ENCODE results near the gene FAM124B. TPM values are rescaled to one million over a fixed set of nuclear protein-coding genes. Genes with fewer than 3 reads are reported as not detected.
"Not testable (repeated sequence)": the region's sequence is repeated elsewhere in the genome, so short reads cannot be mapped to it uniquely, and the experiment has no call there.

The FAM124B gene
- total and polyA plus RNA-seq, 4 donors = 6.7 to 17.2 (median 7.1) TPM

DNA sequence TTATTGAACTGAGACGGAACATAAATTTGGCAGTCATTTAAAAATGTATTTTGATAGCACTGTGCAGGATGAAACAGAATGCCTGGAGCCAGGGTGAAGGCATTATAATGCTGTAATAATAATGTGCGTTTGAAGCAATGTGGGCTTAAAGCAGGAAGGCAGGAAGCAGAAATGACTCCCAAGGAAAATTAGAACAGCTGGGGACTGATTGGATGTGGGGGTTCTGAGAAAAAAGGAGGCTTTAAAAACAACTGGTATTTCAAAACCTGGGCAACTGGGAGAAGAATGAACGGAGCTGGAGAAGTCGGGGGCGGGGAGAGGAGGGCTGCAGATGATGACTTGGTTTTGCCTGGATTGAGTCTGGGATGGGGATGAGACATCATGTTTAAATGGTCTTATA, 12.6 kb downstream of the FAM124B start:
- Histone ChIP-seq H3K4me1 (ENCODE audit: control insufficient read depth, insufficient read depth, low read length) (no peaks in the 10 kb centered on the region), H3K36me3 (ENCODE audit: control insufficient read depth, insufficient read depth, low read length) (no peaks in the 10 kb centered on the region), H3K27me3 (ENCODE audit: control insufficient read depth, insufficient read depth, low read length) (no peaks in the 10 kb centered on the region), H3K9me3 (ENCODE audit: control insufficient read depth, insufficient read depth, low read length) (no peaks in the 10 kb centered on the region), H3K27ac (ENCODE audit: low read depth, low read length) (no peak overlapping the region), H3K4me3 (ENCODE audit: low read depth, low read length) (no peak overlapping the region)
- peak in 1 of 6 donors; percentile 43 for DNase-seq (ENCODE audit: low read depth in 4 of 6, low spot score in 6 of 6)
- 89% methylated on average over 5 of the region's 5 CpGs for WGBS (ENCODE audit: insufficient coverage)

DNA sequence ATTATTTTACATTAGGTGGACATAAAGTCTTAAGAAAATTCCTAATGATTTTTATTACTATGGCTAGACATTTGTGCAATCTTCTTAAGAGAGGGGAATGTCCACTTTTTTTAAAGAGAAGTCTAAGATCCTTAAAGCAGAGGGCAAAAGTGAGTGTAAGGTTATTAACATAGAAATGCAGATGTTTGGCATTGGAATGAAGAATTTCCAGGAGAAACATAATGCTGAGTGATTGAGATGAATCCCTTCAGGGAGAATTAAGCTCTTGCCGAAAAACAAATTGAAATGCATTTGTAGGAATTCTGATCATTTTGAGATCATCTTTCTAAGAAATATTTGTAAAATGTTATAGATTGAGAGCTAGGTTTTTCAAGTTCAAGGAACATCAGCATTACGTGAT, 15.0 kb downstream of the FAM124B start:
- no CpG with 5 or more reads among the region's 2 CpGs for WGBS (ENCODE audit: insufficient coverage)
- H3K27ac ChIP-seq (ENCODE audit: low read depth, low read length) = no peak overlapping the region
- DNase-seq (ENCODE audit: low read depth in 4 of 6, low spot score in 6 of 6) = no peak

DNA sequence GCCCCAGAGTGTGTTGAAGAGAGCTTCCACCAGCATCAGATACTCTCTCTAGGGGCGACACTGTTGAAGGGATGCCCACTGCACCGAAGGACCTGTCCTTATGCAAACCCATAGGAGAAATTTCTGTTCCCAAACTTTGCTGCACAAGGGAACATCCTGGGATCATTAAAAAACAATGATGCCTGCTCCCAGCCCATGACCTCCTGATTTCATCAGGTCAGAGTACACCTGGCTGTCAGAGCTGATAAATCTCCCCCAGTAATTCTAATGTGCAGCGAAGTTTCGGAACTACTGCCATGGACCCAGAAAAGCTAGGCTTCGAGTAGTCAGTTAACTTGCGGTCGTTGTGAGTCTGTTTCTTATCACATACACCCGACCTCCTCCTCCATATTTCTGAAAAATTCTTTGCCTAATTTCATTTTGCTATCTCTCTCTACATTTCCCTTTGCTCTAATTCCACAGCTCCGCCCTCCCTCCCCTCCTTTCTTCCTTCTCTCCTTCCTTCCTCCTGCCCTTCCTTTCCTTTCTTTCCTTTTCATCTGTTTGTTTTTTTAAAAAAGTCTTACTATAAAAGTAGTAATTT, 18.8 kb downstream of the FAM124B start:
- no peak overlapping the region for H3K4me3 ChIP-seq (ENCODE audit: low read depth, low read length)
- H3K27me3 ChIP-seq (ENCODE audit: control insufficient read depth, insufficient read depth, low read length) = no peaks in the 10 kb centered on the region
- peaks cover 5% of the 10 kb centered on the region for H3K4me1 ChIP-seq (ENCODE audit: control insufficient read depth, insufficient read depth, low read length)
- no peak for DNase-seq (ENCODE audit: low read depth in 4 of 6, low spot score in 6 of 6)
- 93% methylated on average over 9 of the region's 9 CpGs for WGBS (ENCODE audit: insufficient coverage)
- H3K9me3 ChIP-seq (ENCODE audit: control insufficient read depth, insufficient read depth, low read length) = no peaks in the 10 kb centered on the region
- H3K36me3 ChIP-seq (ENCODE audit: control insufficient read depth, insufficient read depth, low read length) = no peaks in the 10 kb centered on the region
- no peak overlapping the region for H3K27ac ChIP-seq (ENCODE audit: low read depth, low read length)

More for the DNA sequence above, 15.0 kb downstream of the FAM124B start:
- Histone ChIP-seq H3K9me3 (ENCODE audit: control insufficient read depth, insufficient read depth, low read length) (no peaks in the 10 kb centered on the region), H3K4me1 (ENCODE audit: control insufficient read depth, insufficient read depth, low read length) (no peaks in the 10 kb centered on the region), H3K36me3 (ENCODE audit: control insufficient read depth, insufficient read depth, low read length) (no peaks in the 10 kb centered on the region), H3K4me3 (ENCODE audit: low read depth, low read length) (no peak overlapping the region), H3K27me3 (ENCODE audit: control insufficient read depth, insufficient read depth, low read length) (no peaks in the 10 kb centered on the region)

DNA sequence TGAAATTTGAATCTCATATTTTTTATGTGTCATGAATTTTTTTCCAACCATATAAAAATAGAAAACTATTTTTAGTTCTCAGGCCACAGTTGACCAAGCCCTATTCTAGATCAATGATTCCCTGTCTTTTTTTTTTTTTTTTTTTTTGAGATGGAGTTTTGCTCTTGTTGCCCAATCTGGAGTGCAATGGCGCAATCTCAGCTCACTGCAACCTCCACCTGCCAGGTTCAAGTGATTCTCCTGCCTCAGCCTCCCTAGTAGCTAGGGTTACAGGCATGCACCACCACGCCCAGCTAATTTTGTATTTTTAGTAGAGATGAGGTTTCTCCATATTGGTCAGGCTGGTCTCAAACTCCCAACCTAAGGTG, 19.6 kb downstream of the FAM124B start:
- DNase-seq (ENCODE audit: low read depth in 4 of 6, low spot score in 6 of 6); H3K4me1 ChIP-seq (ENCODE audit: control insufficient read depth, insufficient read depth, low read length): not testable (repeated sequence)

DNA sequence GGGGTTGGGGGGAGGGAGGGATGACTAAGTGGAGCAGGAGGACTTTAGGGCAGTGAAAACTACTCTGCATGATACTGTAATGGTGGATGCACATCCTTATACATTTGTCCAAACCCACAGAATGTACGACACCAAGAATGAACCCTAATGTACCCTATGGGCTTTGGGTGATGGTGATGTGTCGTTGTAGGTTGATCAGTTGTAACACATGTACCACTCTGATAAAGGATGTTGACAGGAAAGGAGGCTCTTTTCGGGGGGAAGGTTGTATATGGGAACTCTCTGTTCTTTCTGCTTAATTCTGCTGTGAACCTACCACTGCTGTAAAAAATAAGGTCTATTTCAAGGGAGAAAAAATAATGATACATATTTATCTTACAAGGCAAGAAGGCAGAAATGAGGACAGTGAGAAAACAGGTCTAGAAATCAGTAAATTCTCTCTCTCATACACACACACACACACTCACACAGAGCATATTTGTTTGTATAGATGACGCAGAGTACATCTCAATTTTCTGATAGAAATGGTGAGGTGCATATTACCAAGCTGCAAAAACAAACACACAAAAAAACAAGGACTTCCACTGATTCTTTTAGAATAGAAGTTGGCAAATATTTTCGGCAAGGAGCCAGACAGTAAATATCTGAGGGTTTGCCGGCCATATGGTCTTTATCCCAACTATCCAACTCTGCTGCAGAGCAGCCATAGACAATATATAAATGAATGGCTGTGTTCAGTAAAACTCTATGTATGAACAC, 20.2 kb downstream of the FAM124B start:
- WGBS (ENCODE audit: insufficient coverage) = no CpG with 5 or more reads among the region's 6 CpGs
- no peak overlapping the region for H3K4me3 ChIP-seq (ENCODE audit: low read depth, low read length)
- no peak overlapping the region for H3K27ac ChIP-seq (ENCODE audit: low read depth, low read length)

More for the DNA sequence above, 19.6 kb downstream of the FAM124B start:
- H3K4me3 ChIP-seq (ENCODE audit: low read depth, low read length); H3K36me3 ChIP-seq (ENCODE audit: control insufficient read depth, insufficient read depth, low read length); H3K27ac ChIP-seq (ENCODE audit: low read depth, low read length); H3K9me3 ChIP-seq (ENCODE audit: control insufficient read depth, insufficient read depth, low read length); H3K27me3 ChIP-seq (ENCODE audit: control insufficient read depth, insufficient read depth, low read length): not testable (repeated sequence)
- no CpG with 5 or more reads among the region's 2 CpGs for WGBS (ENCODE audit: insufficient coverage)

DNA sequence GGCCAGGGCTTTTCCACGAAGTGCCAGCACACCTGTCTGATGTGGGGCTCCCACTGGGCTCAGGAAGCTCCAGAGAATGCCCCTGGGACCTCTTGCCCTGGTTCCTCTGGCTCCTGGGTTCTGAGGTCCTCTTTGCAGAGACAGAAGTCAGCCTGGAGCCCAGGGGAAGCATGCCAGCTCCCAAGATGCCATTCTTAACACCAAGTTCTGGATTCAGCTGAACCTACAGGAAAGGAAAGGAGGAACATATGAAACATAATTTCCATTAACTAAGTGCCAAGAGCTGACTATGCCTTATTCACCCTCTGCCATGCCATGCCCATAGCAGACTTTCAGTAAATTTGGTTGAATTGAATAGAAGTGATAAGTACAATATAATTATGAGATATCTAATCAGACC, 21.9 kb downstream of the FAM124B start:
- no peaks in the 10 kb centered on the region for H3K9me3 ChIP-seq (ENCODE audit: control insufficient read depth, insufficient read depth, low read length)

More for the DNA sequence above, 20.2 kb downstream of the FAM124B start:
- Histone ChIP-seq H3K9me3 (ENCODE audit: control insufficient read depth, insufficient read depth, low read length) (no peaks in the 10 kb centered on the region), H3K36me3 (ENCODE audit: control insufficient read depth, insufficient read depth, low read length) (no peaks in the 10 kb centered on the region), H3K27me3 (ENCODE audit: control insufficient read depth, insufficient read depth, low read length) (no peaks in the 10 kb centered on the region), H3K4me1 (ENCODE audit: control insufficient read depth, insufficient read depth, low read length) (peaks cover 5% of the 10 kb centered on the region)
- DNase-seq (ENCODE audit: low read depth in 4 of 6, low spot score in 6 of 6) = peak in 1 of 6 donors; percentile 67

DNA sequence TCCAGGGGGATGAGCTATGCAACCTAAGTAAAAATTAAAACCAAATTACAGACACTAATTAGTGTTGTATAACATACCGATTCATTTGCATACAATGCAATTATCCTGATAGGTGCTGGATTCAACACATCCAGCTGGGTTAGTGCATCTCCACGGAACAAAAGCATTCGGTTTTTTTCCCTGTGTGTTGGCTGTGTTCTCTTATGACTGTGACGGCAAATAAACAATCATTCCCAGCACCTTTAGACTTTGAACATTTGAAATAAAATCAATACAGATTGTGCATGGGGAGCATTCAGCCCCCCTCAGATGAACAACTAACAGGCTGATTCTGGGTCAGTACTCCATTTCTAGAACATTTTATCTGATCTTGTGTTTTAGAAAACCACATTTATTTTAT, 22.7 kb downstream of the FAM124B start:
- H3K4me1 ChIP-seq (ENCODE audit: control insufficient read depth, insufficient read depth, low read length) = peaks cover 5% of the 10 kb centered on the region
- H3K27me3 ChIP-seq (ENCODE audit: control insufficient read depth, insufficient read depth, low read length) = no peaks in the 10 kb centered on the region
- no CpG with 5 or more reads among the region's 4 CpGs for WGBS (ENCODE audit: insufficient coverage)
- no peaks in the 10 kb centered on the region for H3K9me3 ChIP-seq (ENCODE audit: control insufficient read depth, insufficient read depth, low read length)
- peak in 1 of 6 donors; percentile 77 for DNase-seq (ENCODE audit: low read depth in 4 of 6, low spot score in 6 of 6)
- H3K27ac ChIP-seq (ENCODE audit: low read depth, low read length) = no peak overlapping the region
- H3K4me3 ChIP-seq (ENCODE audit: low read depth, low read length) = no peak overlapping the region
- H3K36me3 ChIP-seq (ENCODE audit: control insufficient read depth, insufficient read depth, low read length) = no peaks in the 10 kb centered on the region

More for the DNA sequence above, 21.9 kb downstream of the FAM124B start:
- H3K36me3 ChIP-seq (ENCODE audit: control insufficient read depth, insufficient read depth, low read length) = no peaks in the 10 kb centered on the region
- H3K27me3 ChIP-seq (ENCODE audit: control insufficient read depth, insufficient read depth, low read length) = no peaks in the 10 kb centered on the region
- H3K27ac ChIP-seq (ENCODE audit: low read depth, low read length) = peak overlapping the region; percentile 6
- peaks cover 5% of the 10 kb centered on the region for H3K4me1 ChIP-seq (ENCODE audit: control insufficient read depth, insufficient read depth, low read length)
- no peak overlapping the region for H3K4me3 ChIP-seq (ENCODE audit: low read depth, low read length)
- no peak for DNase-seq (ENCODE audit: low read depth in 4 of 6, low spot score in 6 of 6)
- 95% methylated on average over 1 of the region's 1 CpG for WGBS (ENCODE audit: insufficient coverage)

DNA sequence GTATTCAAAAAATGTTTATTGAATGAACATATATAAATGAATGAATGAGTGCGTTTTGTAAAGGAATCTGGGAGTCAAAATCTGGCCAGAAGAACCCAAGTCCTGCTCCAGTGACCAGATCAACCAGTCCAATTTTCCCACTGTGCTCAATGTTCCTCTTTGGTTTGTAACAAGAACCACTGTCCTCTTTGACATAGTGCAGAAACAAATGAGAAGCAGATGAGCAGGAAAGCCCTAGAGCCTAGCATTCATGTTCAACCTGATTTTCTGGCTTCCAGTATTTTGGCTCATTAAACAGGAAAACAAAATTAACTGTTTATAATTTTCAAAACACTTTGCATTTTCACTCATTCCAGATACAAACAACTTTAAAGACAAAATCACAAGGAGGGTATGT, 23.2 kb downstream of the FAM124B start:
- no peak for DNase-seq (ENCODE audit: low read depth in 4 of 6, low spot score in 6 of 6)
- no peak overlapping the region for H3K4me3 ChIP-seq (ENCODE audit: low read depth, low read length)
- H3K36me3 ChIP-seq (ENCODE audit: control insufficient read depth, insufficient read depth, low read length) = no peaks in the 10 kb centered on the region
- H3K4me1 ChIP-seq (ENCODE audit: control insufficient read depth, insufficient read depth, low read length) = peaks cover 5% of the 10 kb centered on the region
- no peaks in the 10 kb centered on the region for H3K27me3 ChIP-seq (ENCODE audit: control insufficient read depth, insufficient read depth, low read length)
- no CpG with 5 or more reads among the region's 1 CpG for WGBS (ENCODE audit: insufficient coverage)
- H3K9me3 ChIP-seq (ENCODE audit: control insufficient read depth, insufficient read depth, low read length) = no peaks in the 10 kb centered on the region
- no peak overlapping the region for H3K27ac ChIP-seq (ENCODE audit: low read depth, low read length)

DNA sequence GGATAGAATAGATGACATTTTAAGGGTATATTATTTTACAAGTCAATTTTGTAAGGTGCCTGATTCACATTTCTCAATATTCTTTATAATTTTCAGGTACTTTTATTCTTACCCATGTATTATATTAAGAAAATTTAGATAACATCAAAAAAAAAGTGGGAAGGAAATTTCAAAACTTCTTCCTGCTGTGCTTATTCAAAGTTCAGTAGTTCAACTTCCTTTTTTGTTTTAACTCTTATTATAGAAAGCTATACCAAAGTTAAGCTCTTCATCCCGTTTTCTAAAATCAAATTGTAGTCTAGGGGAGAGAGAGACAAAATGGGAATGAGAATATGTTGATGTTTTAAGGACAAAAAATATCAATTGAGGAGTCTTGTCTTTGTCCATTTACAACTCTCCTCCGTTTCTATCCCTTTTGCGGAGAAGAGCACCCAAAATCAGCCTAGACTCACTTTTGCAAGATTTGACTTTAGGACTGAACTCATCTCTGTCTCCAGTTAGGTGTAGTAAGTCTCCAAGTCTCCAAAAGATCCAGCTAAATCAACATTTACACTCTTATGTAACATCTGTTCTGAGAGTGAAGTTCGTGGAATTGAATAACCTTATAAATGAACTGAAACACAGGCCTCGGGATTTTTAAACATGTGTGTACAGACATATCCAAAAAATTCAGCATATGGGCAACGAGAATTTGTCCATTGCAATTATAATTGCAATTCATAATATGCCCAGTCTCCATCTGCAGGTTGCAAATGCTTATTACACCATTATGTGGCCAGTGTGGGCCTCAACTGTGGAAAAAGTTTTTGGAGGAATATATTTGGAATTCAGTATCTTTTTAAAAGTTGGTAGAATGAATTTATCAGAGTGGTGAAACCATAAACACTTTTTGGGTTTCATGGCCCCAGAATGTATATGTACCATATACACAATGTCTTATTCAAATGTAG, 23.9 kb downstream of the FAM124B start:
- no peaks in the 10 kb centered on the region for H3K36me3 ChIP-seq (ENCODE audit: control insufficient read depth, insufficient read depth, low read length)
- no peaks in the 10 kb centered on the region for H3K27me3 ChIP-seq (ENCODE audit: control insufficient read depth, insufficient read depth, low read length)
- H3K4me3 ChIP-seq (ENCODE audit: low read depth, low read length) = no peak overlapping the region
- peaks cover 5% of the 10 kb centered on the region for H3K4me1 ChIP-seq (ENCODE audit: control insufficient read depth, insufficient read depth, low read length)
- 40% methylated on average over 1 of the region's 6 CpGs for WGBS (ENCODE audit: insufficient coverage)
- no peaks in the 10 kb centered on the region for H3K9me3 ChIP-seq (ENCODE audit: control insufficient read depth, insufficient read depth, low read length)
- DNase-seq (ENCODE audit: low read depth in 4 of 6, low spot score in 6 of 6) = no peak
- H3K27ac ChIP-seq (ENCODE audit: low read depth, low read length) = no peak overlapping the region
